GM19372 (cell line): ENCODE data around the gene PRM2.

Source experiments
- ATAC-seq: cut with Tn5 transposase; IDR thresholded peaks from one replicate; pipeline ENCODE4 v1.9.1; 2021; ENCODE audit warnings: mild to moderate bottlenecking, low read depth, moderate library complexity; ENCODE audit not compliant: unreplicated experiment

Gene PRM2

GRCh38 chr16:11250786-11251524 is 25.3 kb downstream of the PRM2 start:
- ATAC-seq: no peak

- no peak for ATAC-seq
Observed at GRCh38 chr16:11250091-11250785, 26.0 kb downstream of the PRM2 start.

- ATAC-seq: no peak
Observed at GRCh38 chr16:11249233-11250061, 26.8 kb downstream of the PRM2 start.

- no peak for ATAC-seq
Observed at GRCh38 chr16:11248133-11248532, 28.1 kb downstream of the PRM2 start.

GRCh38 chr16:11245988-11246387 is 30.3 kb downstream of the PRM2 start:
- ATAC-seq: no peak

- ATAC-seq: no peak
Observed at GRCh38 chr16:11245222-11245737, 31.0 kb downstream of the PRM2 start.

- no peak for ATAC-seq
Observed at GRCh38 chr16:11242658-11243057, 33.6 kb downstream of the PRM2 start.

GRCh38 chr16:11241480-11242204 is 34.6 kb downstream of the PRM2 start:
- ATAC-seq: no peak

- no peak for ATAC-seq
Observed at GRCh38 chr16:11240636-11241473, 35.4 kb downstream of the PRM2 start.

- no peak for ATAC-seq
Observed at GRCh38 chr16:11239644-11240632, 36.3 kb downstream of the PRM2 start.

- no peak for ATAC-seq
Observed at GRCh38 chr16:11238272-11239202, 37.7 kb downstream of the PRM2 start.

GRCh38 chr16:11236461-11237254 is 39.6 kb downstream of the PRM2 start:
- no peak for ATAC-seq

GRCh38 chr16:11235703-11235991 is 40.6 kb downstream of the PRM2 start:
- ATAC-seq: no peak

GRCh38 chr16:11234884-11235702 is 41.2 kb downstream of the PRM2 start:
- ATAC-seq: no peak

- no peak for ATAC-seq
Observed at GRCh38 chr16:11233727-11234376, 42.4 kb downstream of the PRM2 start.
